ENCODE results near the gene SHANK3. TPM values are rescaled to one million over a fixed set of nuclear protein-coding genes. Genes with fewer than 3 reads are reported as not detected.

Gene SHANK3
- total RNA-seq, 2 experiments from 2014 or later: 0.27 to 0.30 TPM

DNA sequence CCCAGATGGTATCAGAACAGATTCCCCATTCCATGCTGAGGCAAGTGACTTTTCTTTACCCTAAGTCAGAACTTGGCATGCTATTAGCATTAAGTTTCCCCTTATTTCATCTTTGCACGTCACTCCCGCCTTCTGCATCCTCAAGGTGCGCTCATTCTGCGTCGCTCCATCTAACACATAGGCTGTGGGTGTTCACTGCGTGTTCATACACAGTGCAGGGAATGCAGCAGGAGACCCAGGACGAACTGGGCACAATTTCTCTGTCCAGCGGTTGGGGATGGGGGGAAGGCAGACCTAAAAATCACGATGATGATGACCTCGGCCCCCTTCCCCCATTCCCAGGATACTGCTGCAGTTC is 45.7 kb downstream of the SHANK3 start:
- no peak overlapping the region for H3K27ac Mint-ChIP-seq
- no peaks in the 10 kb centered on the region for H3K9me3 Mint-ChIP-seq
- H3K4me3 Mint-ChIP-seq: no peak overlapping the region
- no peak for DNase-seq
- no peaks in the 10 kb centered on the region for H3K4me1 Mint-ChIP-seq
- H3K36me3 Mint-ChIP-seq: no peaks in the 10 kb centered on the region
- no peaks in the 10 kb centered on the region for H3K27me3 Mint-ChIP-seq

- H3K36me3 Mint-ChIP-seq: no peaks in the 10 kb centered on the region
- H3K4me1 Mint-ChIP-seq: no peaks in the 10 kb centered on the region
- no peak for DNase-seq
- H3K27ac Mint-ChIP-seq: no peak overlapping the region
- H3K4me3 Mint-ChIP-seq: no peak overlapping the region
- H3K27me3 Mint-ChIP-seq: no peaks in the 10 kb centered on the region
- H3K9me3 Mint-ChIP-seq: no peaks in the 10 kb centered on the region
Observed at GRCh38 chr22:50719814-50720300, 47.2 kb downstream of the SHANK3 start.

GRCh38 chr22:50720301-50721256 is 48.0 kb downstream of the SHANK3 start:
- DNase-seq: no peak
- H3K4me3 Mint-ChIP-seq: no peak overlapping the region
- H3K9me3 Mint-ChIP-seq: no peaks in the 10 kb centered on the region
- no peaks in the 10 kb centered on the region for H3K36me3 Mint-ChIP-seq
- H3K4me1 Mint-ChIP-seq: no peaks in the 10 kb centered on the region
- H3K27me3 Mint-ChIP-seq: no peaks in the 10 kb centered on the region
- H3K27ac Mint-ChIP-seq: no peak overlapping the region

DNA sequence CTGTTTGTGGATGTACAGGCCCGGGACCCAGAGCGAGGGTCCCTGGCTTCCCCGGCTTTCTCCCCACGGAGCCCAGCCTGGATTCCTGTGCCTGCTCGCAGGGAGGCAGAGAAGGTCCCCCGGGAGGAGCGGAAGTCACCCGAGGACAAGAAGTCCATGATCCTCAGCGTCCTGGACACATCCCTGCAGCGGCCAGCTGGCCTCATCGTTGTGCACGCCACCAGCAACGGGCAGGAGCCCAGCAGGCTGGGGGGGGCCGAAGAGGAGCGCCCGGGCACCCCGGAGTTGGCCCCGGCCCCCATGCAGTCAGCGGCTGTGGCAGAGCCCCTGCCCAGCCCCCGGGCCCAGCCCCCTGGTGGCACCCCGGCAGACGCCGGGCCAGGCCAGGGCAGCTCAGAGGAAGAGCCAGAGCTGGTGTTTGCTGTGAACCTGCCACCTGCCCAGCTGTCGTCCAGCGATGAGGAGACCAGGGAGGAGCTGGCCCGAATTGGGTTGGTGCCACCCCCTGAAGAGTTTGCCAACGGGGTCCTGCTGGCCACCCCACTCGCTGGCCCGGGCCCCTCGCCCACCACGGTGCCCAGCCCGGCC is 48.7 kb downstream of the SHANK3 start:
- Mint-ChIP-seq H3K9me3 (no peaks in the 10 kb centered on the region), H3K27ac (no peak overlapping the region), H3K4me3 (no peak overlapping the region), H3K4me1 (no peaks in the 10 kb centered on the region), H3K36me3 (no peaks in the 10 kb centered on the region), H3K27me3 (no peaks in the 10 kb centered on the region)
- DNase-seq: no peak

DNA sequence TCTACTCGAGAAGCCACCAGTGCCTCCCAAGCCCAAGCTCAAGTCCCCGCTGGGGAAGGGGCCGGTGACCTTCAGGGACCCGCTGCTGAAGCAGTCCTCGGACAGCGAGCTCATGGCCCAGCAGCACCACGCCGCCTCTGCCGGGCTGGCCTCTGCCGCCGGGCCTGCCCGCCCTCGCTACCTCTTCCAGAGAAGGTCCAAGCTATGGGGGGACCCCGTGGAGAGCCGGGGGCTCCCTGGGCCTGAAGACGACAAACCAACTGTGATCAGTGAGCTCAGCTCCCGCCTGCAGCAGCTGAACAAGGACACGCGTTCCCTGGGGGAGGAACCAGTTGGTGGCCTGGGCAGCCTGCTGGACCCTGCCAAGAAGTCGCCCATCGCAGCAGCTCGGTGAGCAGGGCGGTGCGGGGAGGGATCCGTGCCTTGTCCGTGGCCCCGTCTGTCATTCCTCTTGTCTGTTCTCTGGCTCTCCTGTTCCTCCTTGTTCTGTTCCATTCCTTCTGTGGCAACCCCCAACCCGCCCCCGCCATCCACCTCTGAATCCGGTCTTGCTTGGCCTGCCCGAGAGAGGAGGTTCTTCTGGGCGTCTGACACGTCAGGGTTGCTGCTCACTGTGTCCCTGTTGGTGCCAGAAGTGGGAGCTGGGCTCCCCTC is 49.6 kb downstream of the SHANK3 start:
- Mint-ChIP-seq H3K4me1 (no peaks in the 10 kb centered on the region), H3K27me3 (no peaks in the 10 kb centered on the region), H3K36me3 (no peaks in the 10 kb centered on the region), H3K9me3 (no peaks in the 10 kb centered on the region), H3K27ac (no peak overlapping the region), H3K4me3 (no peak overlapping the region)
- no peak for DNase-seq

Other genes starting within 250 kb of the SHANK3 start
- gene SBF1, start 197.8 kb upstream of the SHANK3 start, total RNA-seq: 100 to 1,000 TPM; 101 to 102 TPM
- 1 to 10 TPM; 6.7 to 7.5 TPM for gene ADM2, start 191.3 kb upstream of the SHANK3 start, total RNA-seq
- gene MIOX, start 186.0 kb upstream of the SHANK3 start, total RNA-seq: under 1 TPM in 1 of 2 experiments, not detected in 1; 0.29 TPM
- 10 to 100 TPM; 59.3 to 62.6 TPM for gene LMF2, start 165.1 kb upstream of the SHANK3 start, total RNA-seq
- 100 to 1,000 TPM; 143 to 152 TPM for gene NCAPH2, start 164.6 kb upstream of the SHANK3 start, total RNA-seq
- 1 to 10 TPM; 5.0 to 6.0 TPM for gene SCO2, start 147.2 kb upstream of the SHANK3 start, total RNA-seq
- gene TYMP, start 142.8 kb upstream of the SHANK3 start, total RNA-seq: 10 to 100 TPM; 75.7 to 76.8 TPM
- 10 to 100 TPM; 15.1 to 15.9 TPM for gene KLHDC7B, start 126.9 kb upstream of the SHANK3 start, total RNA-seq
- gene SYCE3, start 109.9 kb upstream of the SHANK3 start, total RNA-seq: 1 to 10 TPM; 1.3 to 1.9 TPM
- gene CPT1B, start 94.4 kb upstream of the SHANK3 start, total RNA-seq: 10 to 100 TPM; 33.6 to 33.7 TPM
- gene CHKB, start 90.0 kb upstream of the SHANK3 start, total RNA-seq: 10 to 100 TPM; 57.3 to 60.3 TPM
- under 1 TPM; 0.16 to 0.21 TPM for gene MAPK8IP2, start 72.0 kb upstream of the SHANK3 start, total RNA-seq
- gene ARSA, start 44.7 kb upstream of the SHANK3 start, total RNA-seq: 10 to 100 TPM; 12.6 to 13.5 TPM
- gene ACR, start 65.4 kb downstream of the SHANK3 start, total RNA-seq: not detected
- 10 to 100 TPM; 21.1 to 25.2 TPM for gene RABL2B, start 110.8 kb downstream of the SHANK3 start, total RNA-seq